Natural killer cell (primary cell): Measurements from ENCODE around the gene MOB2. TPM values are rescaled to one million over a fixed set of nuclear protein-coding genes. Genes with fewer than 3 reads are reported as not detected.

ENCODE experiments used
- total RNA-seq, 4 donors: library from RNA; stranded (reverse); fragments of 120-200 nt in 1 of 4; gene quantifications; one replicate each; pipeline versions ENCODE4 v1.2.3 to v1.2.4, GENCODE V29; 2013 to 2022

Gene MOB2
- total RNA-seq, 3 donors from 2014 or later (not counting 1 experiment from before 2014, with no cell fraction given) = 61.9 to 79.6 (median 78.5) TPM

Other genes with a start within 250 kb of the MOB2 start
- gene TOLLIP, start 177.1 kb downstream of the MOB2 start, total RNA-seq = 10 to 100 TPM; 49.3 to 61.8 (median 54.8) TPM
- gene BRSK2, start 96.8 kb downstream of the MOB2 start, total RNA-seq = under 1 TPM in 2 of 3 donors, not detected in 1; 0.11 to 0.14 TPM
- 10 to 100 TPM; 24.1 to 47.3 (median 38.4) TPM for gene DUSP8, start 85.5 kb upstream of the MOB2 start, total RNA-seq
- not detected for gene KRTAP5-1, start 98.5 kb upstream of the MOB2 start, total RNA-seq
- gene KRTAP5-2, start 111.5 kb upstream of the MOB2 start, total RNA-seq = not detected
- gene KRTAP5-3, start 121.7 kb upstream of the MOB2 start, total RNA-seq = not detected
- gene KRTAP5-4, start 135.4 kb upstream of the MOB2 start, total RNA-seq = not detected
- gene KRTAP5-5, start 143.0 kb upstream of the MOB2 start, total RNA-seq = not detected
- gene KRTAP5-6, start 210.4 kb upstream of the MOB2 start, total RNA-seq = not detected